Urinary bladder (tissue), 4 donors: ENCODE results near the gene TFCP2L1. TPM values are rescaled to one million over a fixed set of nuclear protein-coding genes. Genes with fewer than 3 reads are reported as not detected.
"Not testable (repeated sequence)": the region's sequence is repeated elsewhere in the genome, so short reads cannot be mapped to it uniquely, and the experiment has no call there.

Source experiments
- DNase-seq: peaks from one replicate; pipeline ENCODE4 v3.0.0-alpha.2; 2015; ENCODE audit errors: extremely low spot score
- H3K27ac ChIP-seq: one replicate; pipeline ENCODE4 v1.5.1; 2013; ENCODE audit warnings: low read depth, mild to moderate bottlenecking, moderate library complexity
- H3K36me3 ChIP-seq: one replicate; pipeline ENCODE4 v1.6.1; 2013; ENCODE audit warnings: mild to moderate bottlenecking, moderate library complexity; ENCODE audit not compliant: insufficient read depth
- H3K4me1 ChIP-seq: one replicate; pipeline ENCODE4 v1.6.1; 2013; ENCODE audit warnings: mild to moderate bottlenecking, moderate library complexity; ENCODE audit not compliant: insufficient read depth
- H3K4me3 ChIP-seq: one replicate; pipeline ENCODE4 v1.5.1; 2013; ENCODE audit warnings: low read depth, low read length
- WGBS: extraction: QIAGEN DNeasy Blood & Tissue Kit; methylation state at CpG from one replicate; pipeline ENCODE4 v1.1.7; 2013; 5-methylcytosine and 5-hydroxymethylcytosine counted together
- polyA plus RNA-seq: library from polyadenylated mRNA; stranded (reverse); fragments of 200-250 nt; gene quantifications from one replicate; pipeline ENCODE4 v1.2.3, GENCODE V29; 2013
- total RNA-seq: library from RNA; depleted of rRNA; stranded (reverse); fragments of >200 nt; gene quantifications from one replicate; pipeline ENCODE4 v1.2.3, GENCODE V29; 2014
- donor health status: healthy with polysubstance abuse.
- donor health status: healthy.

Gene TFCP2L1
- total and polyA plus RNA-seq, 2 donors: 0.41 to 1.2 TPM

DNA sequence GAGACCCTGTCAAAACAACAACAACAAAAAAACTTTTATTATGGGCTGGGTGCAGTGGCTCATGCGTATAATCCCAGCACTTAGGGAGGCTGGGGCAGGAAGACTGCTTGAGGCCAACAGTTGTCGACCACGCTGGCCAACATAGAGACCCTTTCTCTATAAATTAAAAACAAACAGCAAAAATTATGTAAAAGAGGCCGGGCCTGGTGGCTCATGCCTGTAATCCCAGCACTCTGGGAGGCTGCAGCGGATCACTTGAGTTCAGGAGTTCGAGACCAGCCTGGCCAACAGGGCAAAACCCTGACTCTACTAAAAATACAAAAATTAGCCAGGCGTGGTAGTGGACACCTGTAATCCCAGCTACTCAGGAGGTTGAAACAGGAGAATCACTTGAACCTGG is 15.6 kb downstream of the TFCP2L1 start:
- H3K4me1 ChIP-seq, H3K27ac ChIP-seq, H3K4me3 ChIP-seq, H3K36me3 ChIP-seq, DNase-seq: not testable (repeated sequence)
- 92% methylated on average over 7 of the region's 7 CpGs for WGBS

DNA sequence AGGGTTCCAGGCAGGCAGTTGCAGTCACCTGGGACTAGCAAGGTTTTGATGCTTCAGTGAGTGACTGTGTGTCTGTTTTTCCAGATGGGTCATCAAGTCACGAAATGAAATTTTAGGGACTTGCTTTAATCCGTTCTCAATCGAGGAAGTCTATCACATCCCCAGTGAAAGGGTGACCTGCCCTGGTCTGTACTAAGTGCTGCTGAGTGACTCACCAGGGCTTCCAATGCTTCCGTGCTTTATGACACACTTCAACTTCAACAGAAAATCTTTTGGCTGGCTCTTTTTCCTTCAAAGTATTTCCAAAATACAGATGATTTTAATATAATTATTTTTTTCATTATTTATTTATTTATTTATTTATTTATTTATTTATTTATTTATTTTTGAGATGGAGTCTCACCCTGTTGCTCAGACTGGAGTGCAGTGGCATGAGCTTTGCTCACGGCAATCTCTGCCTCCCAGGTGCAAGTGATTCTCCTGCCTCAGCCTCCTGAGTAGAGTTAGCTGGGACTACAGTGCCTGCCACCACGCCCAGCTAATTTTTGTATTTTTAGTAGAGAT is 18.4 kb downstream of the TFCP2L1 start:
- H3K27ac ChIP-seq: no peak overlapping the region
- no peak overlapping the region for H3K4me3 ChIP-seq
- DNase-seq: no peak
- 65% methylated on average over 6 of the region's 6 CpGs for WGBS
- no peaks in the 10 kb centered on the region for H3K4me1 ChIP-seq
- no peaks in the 10 kb centered on the region for H3K36me3 ChIP-seq

- no peaks in the 10 kb centered on the region for H3K4me1 ChIP-seq
- WGBS: 82% methylated on average over 9 of the region's 9 CpGs
- no peaks in the 10 kb centered on the region for H3K36me3 ChIP-seq
- H3K27ac ChIP-seq: no peak overlapping the region
- H3K4me3 ChIP-seq: no peak overlapping the region
- no peak for DNase-seq
Observed at GRCh38 chr2:121263996-121264715, 20.8 kb downstream of the TFCP2L1 start.

GRCh38 chr2:121260370-121261154 is 24.4 kb downstream of the TFCP2L1 start:
- Histone ChIP-seq H3K4me1 (no peaks in the 10 kb centered on the region), H3K36me3 (no peaks in the 10 kb centered on the region), H3K27ac (no peak overlapping the region), H3K4me3 (no peak overlapping the region)
- WGBS: 55% methylated on average over 12 of the region's 12 CpGs
- DNase-seq: no peak

GRCh38 chr2:121258051-121258450 is 27.0 kb downstream of the TFCP2L1 start:
- no peak for DNase-seq
- H3K36me3 ChIP-seq: no peaks in the 10 kb centered on the region
- H3K27ac ChIP-seq: no peak overlapping the region
- H3K4me1 ChIP-seq: no peaks in the 10 kb centered on the region
- no peak overlapping the region for H3K4me3 ChIP-seq
- WGBS: 88% methylated on average over 5 of the region's 5 CpGs

GRCh38 chr2:121257480-121257840 is 27.5 kb downstream of the TFCP2L1 start:
- 83% methylated on average over 3 of the region's 3 CpGs for WGBS
- Histone ChIP-seq H3K36me3 (no peaks in the 10 kb centered on the region), H3K27ac (no peak overlapping the region), H3K4me1 (no peaks in the 10 kb centered on the region), H3K4me3 (no peak overlapping the region)
- no peak for DNase-seq

GRCh38 chr2:121256720-121257479 is 28.1 kb downstream of the TFCP2L1 start:
- DNase-seq: no peak
- WGBS: 82% methylated on average over 13 of the region's 13 CpGs
- Histone ChIP-seq H3K27ac (no peak overlapping the region), H3K4me3 (no peak overlapping the region), H3K4me1 (no peaks in the 10 kb centered on the region), H3K36me3 (no peaks in the 10 kb centered on the region)

DNA sequence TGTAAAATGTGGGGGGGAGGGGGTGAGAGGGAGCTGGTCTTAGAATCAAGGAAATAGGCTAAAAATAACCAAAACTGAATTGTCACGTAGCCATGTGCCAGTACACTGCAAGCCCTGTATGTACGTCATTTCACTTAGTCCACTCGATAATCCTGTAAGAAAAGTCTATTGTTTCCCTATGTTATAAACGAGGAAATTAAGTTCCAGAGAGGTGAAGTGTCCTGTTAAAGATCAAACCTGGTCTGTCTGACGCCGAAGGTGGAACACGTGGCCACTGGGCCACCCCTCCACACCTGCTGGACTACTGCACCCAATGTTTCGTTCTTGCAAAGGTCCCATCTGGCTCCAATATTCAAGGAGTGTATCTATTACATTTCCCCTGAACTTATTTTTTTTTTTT is 29.6 kb downstream of the TFCP2L1 start:
- WGBS: 80% methylated on average over 8 of the region's 8 CpGs
- Histone ChIP-seq H3K36me3 (no peaks in the 10 kb centered on the region), H3K4me1 (no peaks in the 10 kb centered on the region), H3K27ac (no peak overlapping the region), H3K4me3 (no peak overlapping the region)
- DNase-seq: no peak

DNA sequence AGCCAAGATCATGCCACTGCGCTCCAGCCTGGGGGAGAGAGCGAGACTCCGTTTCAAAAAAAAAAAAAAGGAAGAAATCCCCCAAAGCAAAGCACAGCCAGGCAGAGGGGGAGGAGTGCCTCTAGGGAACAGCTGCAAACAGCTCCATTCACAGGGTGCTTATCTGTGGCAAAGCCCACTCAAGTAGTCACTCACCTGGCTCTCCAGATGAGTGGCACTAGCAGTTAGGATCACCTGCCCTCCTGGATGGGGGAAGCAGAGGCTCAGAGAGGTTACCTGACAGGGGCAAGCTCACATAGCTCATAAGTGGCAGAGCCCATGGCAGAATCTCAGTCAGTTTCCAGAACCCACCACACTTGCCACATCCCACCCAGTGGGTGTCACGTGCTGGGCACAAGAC is 30.3 kb downstream of the TFCP2L1 start:
- WGBS: 73% methylated on average over 4 of the region's 4 CpGs
- no peak overlapping the region for H3K27ac ChIP-seq
- H3K36me3 ChIP-seq: no peaks in the 10 kb centered on the region
- no peaks in the 10 kb centered on the region for H3K4me1 ChIP-seq
- H3K4me3 ChIP-seq: no peak overlapping the region
- no peak for DNase-seq

DNA sequence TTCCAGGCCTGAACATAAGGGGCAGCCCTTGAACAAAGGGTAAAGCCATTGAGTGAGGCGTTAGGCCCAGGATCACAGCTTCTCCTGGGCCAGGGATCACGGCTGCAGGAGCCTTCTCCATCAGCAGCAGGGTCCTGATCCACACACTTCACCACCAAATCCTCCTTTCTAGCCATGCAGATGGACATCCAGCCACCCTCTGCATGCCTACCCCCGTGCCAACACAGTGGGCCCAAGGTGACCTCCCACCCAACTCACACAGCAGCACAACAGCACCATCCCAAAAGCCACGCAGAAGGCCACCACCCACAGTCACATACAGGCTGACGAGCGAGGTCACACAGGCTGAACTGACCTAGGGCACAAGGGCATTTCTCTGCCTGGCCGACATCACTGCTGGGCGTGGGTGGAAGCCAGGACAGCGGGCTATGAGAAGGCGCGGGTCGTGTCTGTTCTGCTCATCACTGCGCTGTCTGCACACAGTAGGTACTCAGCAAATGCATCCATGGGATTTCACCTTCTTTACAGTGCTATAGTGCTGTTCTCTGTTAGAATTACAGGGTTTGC is 31.2 kb downstream of the TFCP2L1 start:
- no peaks in the 10 kb centered on the region for H3K36me3 ChIP-seq
- DNase-seq: no peak
- no peak overlapping the region for H3K27ac ChIP-seq
- 94% methylated on average over 13 of the region's 13 CpGs for WGBS
- H3K4me3 ChIP-seq: no peak overlapping the region
- H3K4me1 ChIP-seq: no peaks in the 10 kb centered on the region

- no peak overlapping the region for H3K4me3 ChIP-seq
- no peaks in the 10 kb centered on the region for H3K4me1 ChIP-seq
- H3K36me3 ChIP-seq: no peaks in the 10 kb centered on the region
- DNase-seq: no peak
- 91% methylated on average over 12 of the region's 12 CpGs for WGBS
- H3K27ac ChIP-seq: no peak overlapping the region
Observed at GRCh38 chr2:121253021-121253673, 31.9 kb downstream of the TFCP2L1 start.

DNA sequence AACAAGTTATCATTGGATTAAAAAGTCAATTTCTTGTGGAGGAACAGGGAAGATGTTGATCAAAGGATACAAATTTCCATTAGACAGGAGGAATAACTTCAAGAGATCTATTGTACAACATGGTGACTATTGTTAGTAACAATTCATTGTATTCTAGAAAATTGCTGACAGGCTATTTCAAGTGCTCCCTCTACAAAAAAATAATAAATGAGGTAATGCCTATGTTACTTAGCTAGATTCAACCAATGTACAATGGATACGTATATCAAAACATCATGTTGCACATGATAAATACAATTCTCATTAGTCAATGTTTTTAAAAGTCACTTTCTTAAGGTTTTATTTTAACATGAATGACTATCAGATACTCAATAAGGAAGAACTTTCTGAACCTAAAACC is 33.5 kb downstream of the TFCP2L1 start:
- no peak overlapping the region for H3K4me3 ChIP-seq
- no peaks in the 10 kb centered on the region for H3K36me3 ChIP-seq
- 82% methylated on average over 1 of the region's 1 CpG for WGBS
- no peak overlapping the region for H3K27ac ChIP-seq
- no peak for DNase-seq
- no peaks in the 10 kb centered on the region for H3K4me1 ChIP-seq

DNA sequence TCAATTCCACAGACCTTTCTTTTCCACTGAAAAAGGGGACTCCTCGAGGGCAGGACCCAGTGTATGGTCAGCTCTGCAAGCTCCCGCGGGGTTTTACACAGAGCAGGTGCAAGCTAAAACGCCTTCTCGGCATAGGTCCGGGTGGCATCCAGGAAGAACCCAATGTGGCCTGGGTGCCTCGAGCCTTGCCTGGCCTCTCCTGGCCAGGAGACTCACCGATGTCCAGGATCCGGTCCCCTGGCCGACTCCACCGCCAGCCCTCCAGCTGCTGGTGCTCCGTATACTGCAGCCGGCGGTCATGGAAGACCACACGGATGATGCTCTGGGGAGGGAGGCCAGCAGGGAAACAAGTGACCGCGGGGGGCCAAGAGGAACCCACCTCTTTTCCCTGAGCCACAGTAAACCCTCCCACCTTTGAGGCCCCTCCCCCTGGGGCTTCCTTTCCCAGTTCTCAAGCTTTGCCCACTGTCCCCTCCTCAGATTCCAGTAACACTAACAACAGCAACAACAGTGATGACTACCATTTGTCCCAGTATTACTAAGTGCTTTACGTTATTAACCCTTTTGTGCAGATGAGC is 36.1 kb downstream of the TFCP2L1 start:
- DNase-seq: no peak
- Histone ChIP-seq H3K4me3 (no peak overlapping the region), H3K4me1 (no peaks in the 10 kb centered on the region), H3K27ac (no peak overlapping the region), H3K36me3 (no peaks in the 10 kb centered on the region)
- 76% methylated on average over 18 of the region's 18 CpGs for WGBS
